Measurements from ENCODE around the gene CAD.
"Not testable (repeated sequence)": the region's sequence is repeated elsewhere in the genome, so short reads cannot be mapped to it uniquely, and the experiment has no call there.

The CAD gene

GRCh38 chr2:27185331-27186026 lies 31.7 kb upstream of the CAD start:
- no peak overlapping the region for H3K4me3 ChIP-seq (replicated peaks; ENCODE audit: low read depth, low read length)
- no peak for DNase-seq (ENCODE audit: extremely low read depth, insufficient read length)
- H3K36me3 ChIP-seq (ENCODE audit: control insufficient read depth, insufficient read depth, low read length): no peaks in the 10 kb centered on the region
- TF ChIP-seq, protein P1, sequence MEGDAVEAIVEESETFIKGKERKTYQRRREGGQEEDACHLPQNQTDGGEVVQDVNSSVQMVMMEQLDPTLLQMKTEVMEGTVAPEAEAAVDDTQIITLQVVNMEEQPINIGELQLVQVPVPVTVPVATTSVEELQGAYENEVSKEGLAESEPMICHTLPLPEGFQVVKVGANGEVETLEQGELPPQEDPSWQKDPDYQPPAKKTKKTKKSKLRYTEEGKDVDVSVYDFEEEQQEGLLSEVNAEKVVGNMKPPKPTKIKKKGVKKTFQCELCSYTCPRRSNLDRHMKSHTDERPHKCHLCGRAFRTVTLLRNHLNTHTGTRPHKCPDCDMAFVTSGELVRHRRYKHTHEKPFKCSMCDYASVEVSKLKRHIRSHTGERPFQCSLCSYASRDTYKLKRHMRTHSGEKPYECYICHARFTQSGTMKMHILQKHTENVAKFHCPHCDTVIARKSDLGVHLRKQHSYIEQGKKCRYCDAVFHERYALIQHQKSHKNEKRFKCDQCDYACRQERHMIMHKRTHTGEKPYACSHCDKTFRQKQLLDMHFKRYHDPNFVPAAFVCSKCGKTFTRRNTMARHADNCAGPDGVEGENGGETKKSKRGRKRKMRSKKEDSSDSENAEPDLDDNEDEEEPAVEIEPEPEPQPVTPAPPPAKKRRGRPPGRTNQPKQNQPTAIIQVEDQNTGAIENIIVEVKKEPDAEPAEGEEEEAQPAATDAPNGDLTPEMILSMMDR (IDR thresholded peaks at IDR 0.05; ENCODE audit: insufficient read depth, low read length, poor library complexity, severe bottlenecking): no peak
- H3K27me3 ChIP-seq (replicated peaks; ENCODE audit: control insufficient read depth, insufficient read depth, low read length): no peaks in the 10 kb centered on the region

- no peak for DNase-seq (ENCODE audit: extremely low read depth, insufficient read length)
- TF ChIP-seq, protein P1 (IDR thresholded peaks at IDR 0.05; ENCODE audit: insufficient read depth, low read length, poor library complexity, severe bottlenecking): no peak
- Histone ChIP-seq H3K27me3 (replicated peaks; ENCODE audit: control insufficient read depth, insufficient read depth, low read length) (no peaks in the 10 kb centered on the region), H3K36me3 (ENCODE audit: control insufficient read depth, insufficient read depth, low read length) (no peaks in the 10 kb centered on the region), H3K4me3 (replicated peaks; ENCODE audit: low read depth, low read length) (no peak overlapping the region)
Observed at GRCh38 chr2:27186613-27187345, 30.4 kb upstream of the CAD start.

DNA sequence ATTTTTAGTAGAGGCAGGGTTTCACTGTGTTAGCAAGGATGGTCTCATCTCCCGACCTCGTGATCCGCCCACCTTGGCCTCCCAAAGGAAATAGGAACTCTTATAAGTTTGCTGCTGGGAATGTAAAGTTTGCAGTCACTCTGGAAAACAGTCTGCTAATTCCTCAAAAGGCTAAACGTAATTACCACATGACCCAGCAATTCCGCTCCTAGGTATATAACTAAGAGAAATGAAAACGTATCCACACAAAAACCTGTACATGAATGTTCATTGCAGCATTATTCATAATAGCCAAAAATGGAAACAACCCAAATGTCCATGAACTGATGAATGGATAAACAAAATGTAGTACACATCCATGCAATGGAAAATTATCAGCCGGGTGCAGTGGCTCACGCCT lies 27.2 kb upstream of the CAD start:
- Histone ChIP-seq H3K4me3 (replicated peaks; ENCODE audit: low read depth, low read length) (no peak overlapping the region), H3K36me3 (ENCODE audit: control insufficient read depth, insufficient read depth, low read length) (no peaks in the 10 kb centered on the region), H3K27me3 (replicated peaks; ENCODE audit: control insufficient read depth, insufficient read depth, low read length) (no peaks in the 10 kb centered on the region)
- no peak for DNase-seq (ENCODE audit: extremely low read depth, insufficient read length)
- TF ChIP-seq, protein P1 (IDR thresholded peaks at IDR 0.05; ENCODE audit: insufficient read depth, low read length, poor library complexity, severe bottlenecking): no peak

GRCh38 chr2:27191070-27191829 lies 25.9 kb upstream of the CAD start:
- TF ChIP-seq, protein P1 (IDR thresholded peaks at IDR 0.05; ENCODE audit: insufficient read depth, low read length, poor library complexity, severe bottlenecking): peak; percentile 78
- no peaks in the 10 kb centered on the region for H3K36me3 ChIP-seq (ENCODE audit: control insufficient read depth, insufficient read depth, low read length)
- no peak for DNase-seq (ENCODE audit: extremely low read depth, insufficient read length)
- no peak overlapping the region for H3K4me3 ChIP-seq (replicated peaks; ENCODE audit: low read depth, low read length)
- H3K27me3 ChIP-seq (replicated peaks; ENCODE audit: control insufficient read depth, insufficient read depth, low read length): no peaks in the 10 kb centered on the region

DNA sequence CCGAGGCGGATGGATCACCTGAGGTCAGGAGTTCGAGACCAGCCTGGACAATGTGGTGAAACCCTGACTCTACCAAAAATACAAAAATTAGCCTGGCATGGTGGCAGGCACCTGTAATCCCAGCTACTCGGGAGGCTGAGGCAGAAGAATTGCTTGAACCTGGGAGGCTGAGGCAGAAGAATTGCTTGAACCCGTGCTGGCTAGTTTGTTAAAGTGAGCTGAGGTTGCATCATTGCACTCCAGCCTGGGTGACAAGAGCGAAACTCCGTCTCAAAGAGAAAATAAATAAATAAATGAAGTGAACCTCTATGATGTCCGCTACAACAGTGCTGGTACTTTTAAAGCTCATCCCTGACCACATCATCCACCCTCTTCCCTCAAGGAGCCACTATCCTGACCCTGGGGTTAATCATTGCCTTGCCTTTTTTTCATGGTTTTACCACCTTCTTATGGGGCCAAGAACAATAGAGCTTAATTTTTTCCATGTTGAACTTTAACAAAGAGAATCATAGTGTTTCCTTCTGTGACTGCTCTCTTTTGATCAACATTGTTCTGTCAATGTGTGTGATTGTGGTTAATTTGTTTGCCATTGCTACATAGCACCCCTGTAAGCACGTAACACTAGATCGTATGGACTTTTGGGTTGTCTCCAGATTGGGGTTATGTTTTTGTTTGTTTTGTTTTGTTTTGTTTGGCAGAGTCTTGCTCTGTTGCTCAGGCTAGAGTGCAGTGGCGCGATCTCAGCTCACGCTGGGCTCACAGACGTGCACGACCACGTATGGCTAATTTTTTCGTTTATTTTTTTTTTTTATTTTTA lies 22.4 kb upstream of the CAD start:
- DNase-seq (ENCODE audit: extremely low read depth, insufficient read length): no peak
- Histone ChIP-seq H3K27me3 (replicated peaks; ENCODE audit: control insufficient read depth, insufficient read depth, low read length) (no peaks in the 10 kb centered on the region), H3K4me3 (replicated peaks; ENCODE audit: low read depth, low read length) (no peak overlapping the region), H3K36me3 (ENCODE audit: control insufficient read depth, insufficient read depth, low read length) (no peaks in the 10 kb centered on the region; the same call in 1 of the 2 replicates)
- TF ChIP-seq, protein P1 (IDR thresholded peaks at IDR 0.05; ENCODE audit: insufficient read depth, low read length, poor library complexity, severe bottlenecking): no peak

DNA sequence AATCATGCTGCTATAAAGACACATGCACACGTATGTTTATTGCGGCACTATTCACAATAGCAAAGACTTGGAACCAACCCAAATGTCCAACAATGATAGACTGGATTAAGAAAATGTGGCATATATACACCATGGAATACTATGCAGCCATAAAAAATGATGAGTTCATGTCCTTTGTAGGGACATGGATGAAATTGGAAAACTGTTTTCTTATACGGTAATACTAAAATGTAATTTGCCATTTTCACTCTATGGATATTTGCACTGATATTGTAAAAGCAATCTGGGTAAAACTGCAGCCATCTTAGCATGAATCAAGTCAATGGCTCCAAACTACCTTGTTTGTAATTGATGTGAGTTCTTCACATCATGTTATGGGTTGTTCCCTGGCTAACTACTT lies 21.4 kb upstream of the CAD start:
- H3K36me3 ChIP-seq (ENCODE audit: control insufficient read depth, insufficient read depth, low read length); DNase-seq (ENCODE audit: extremely low read depth, insufficient read length); H3K4me3 ChIP-seq (replicated peaks; ENCODE audit: low read depth, low read length); H3K27me3 ChIP-seq (replicated peaks; ENCODE audit: control insufficient read depth, insufficient read depth, low read length): not testable (repeated sequence)

DNA sequence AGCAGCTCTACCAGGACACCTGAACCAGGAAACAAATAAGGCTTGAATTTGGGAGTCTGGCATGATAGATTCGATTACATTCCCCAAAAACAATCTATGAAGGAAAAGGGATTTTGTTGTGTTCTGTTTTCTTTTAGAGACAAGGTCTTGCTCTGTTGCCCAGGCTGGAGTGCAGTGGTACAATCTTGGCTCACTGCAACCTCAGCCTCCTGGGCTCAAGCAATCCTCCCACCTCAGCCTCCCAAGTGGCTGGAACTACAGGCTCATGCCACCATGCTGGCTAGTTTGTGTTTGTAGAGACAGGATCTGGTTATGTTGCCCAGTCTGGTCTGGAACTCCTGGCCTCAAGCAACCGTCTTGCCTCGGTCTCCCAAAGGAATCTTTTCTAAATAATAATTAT lies 19.1 kb upstream of the CAD start:
- not testable (repeated sequence) for H3K27me3 ChIP-seq (replicated peaks; ENCODE audit: control insufficient read depth, insufficient read depth, low read length); H3K4me3 ChIP-seq (replicated peaks; ENCODE audit: low read depth, low read length); DNase-seq (ENCODE audit: extremely low read depth, insufficient read length)
- H3K36me3 ChIP-seq (ENCODE audit: control insufficient read depth, insufficient read depth, low read length): peaks cover 13% of the 10 kb centered on the region

All from GM06990 (cell line).